ENCODE results near the gene APRT. TPM values are rescaled to one million over a fixed set of nuclear protein-coding genes. Genes with fewer than 3 reads are reported as not detected.

The APRT gene
- total and polyA plus RNA-seq, 9 of the 15 experiments (the other 6 are each of a cell fraction or from before 2014, with no cell fraction given) = 41.7 to 409 (median 146) TPM

- H3K4me3 ChIP-seq = no peak overlapping the region
- FAIRE-seq (no peak), ATAC-seq (0 out of 3 replicates have a peak, but pooled peaks have one; percentile 12), DNase-seq (ENCODE audit: extremely low read depth in 1 of 4, low spot score in 3 of 4) (no peak)
- 70% methylated on average over 13 of the region's 16 CpGs for WGBS (ENCODE audit: insufficient coverage, low coverage, missing lambda C conversion rate)
- no peaks in the 10 kb centered on the region for H3K27me3 ChIP-seq (ENCODE audit: control insufficient read depth in 2 of 2, insufficient read depth in 2 of 2, low read length in 2 of 2)
- H3K79me2 ChIP-seq (ENCODE audit: control insufficient read depth, insufficient read depth, low read length) = no peaks in the 10 kb centered on the region
- H3K27ac ChIP-seq (ENCODE audit: extremely low read depth, low read depth, low read length) = no peak overlapping the region
- no peak overlapping the region for H3K4me2 ChIP-seq (ENCODE audit: insufficient read depth, low read length)
- ChIA-PET POLR2A (interaction anchor here (0.9 to 1.2 kb wide), 2 partner anchors 8 to 37 kb away, joined by 3 to 5 read pairs; partner anchors contain the start of genes GALNS and TRAPPC2L), CTCF (ENCODE audit: low intra/inter-chr PET ratio) (no interaction called here)
- no peaks in the 10 kb centered on the region for H3K9me3 ChIP-seq (replicated peaks; ENCODE audit: control insufficient read depth, insufficient read depth, low read depth, low read length)
- no TSS peak for BruUV-seq (replicated peaks)
- H3K36me3 ChIP-seq (ENCODE audit: control insufficient read depth, insufficient read depth, low read length) = no peaks in the 10 kb centered on the region
- H4K20me1 ChIP-seq (replicated peaks; ENCODE audit: control insufficient read depth, insufficient read depth, low read length) = no peaks in the 10 kb centered on the region
- H3K9me1 ChIP-seq (ENCODE audit: control insufficient read depth, insufficient read depth, low read length) = no peaks in the 10 kb centered on the region
- H3K9ac ChIP-seq (ENCODE audit: insufficient read depth in 1 of 2, low read depth in 2 of 2, low read length in 2 of 2) = peak overlapping the region in 1 of 2 experiments; percentile 64; a peak in 2 of 4 replicates
- peaks cover 0 to 49% of the 10 kb centered on the region in 2 experiments; a peak in 2 of 5 replicates for H3K4me1 ChIP-seq (replicated peaks in 1 of 2; ENCODE audit: control insufficient read depth in 2 of 2, insufficient read depth in 2 of 2, low read length in 2 of 2)
- in situ Hi-C loops (cut with MboI) = loop anchor here (10.0 kb wide), 1 partner anchor 396 kb away; the partner anchor contains the start of gene ZNF778
- intact Hi-C loops (cut with micrococcal nuclease) = loop anchor here (10.0 kb wide), 1 partner anchor 186 kb away; no protein-coding TSS in a partner anchor
- no peak overlapping the region for H2AFZ ChIP-seq (ENCODE audit: low read depth, low read length)
- TF ChIP-seq EP400 (IDR thresholded peaks at IDR 0.05) (no peak), MGA (IDR thresholded peaks at IDR 0.05) (no peak), ZNF644 (tag; IDR thresholded peaks at IDR 0.05; ENCODE audit: low read depth) (no peak), ZNF347 (CRISPR knock-in tag; IDR thresholded peaks at IDR 0.05; ENCODE audit: low read depth) (no peak)
Observed at GRCh38 chr16:88819126-88819525, 7.4 kb upstream of the APRT start.
